Measurements from ENCODE around the gene MSI2.

The MSI2 gene

DNA sequence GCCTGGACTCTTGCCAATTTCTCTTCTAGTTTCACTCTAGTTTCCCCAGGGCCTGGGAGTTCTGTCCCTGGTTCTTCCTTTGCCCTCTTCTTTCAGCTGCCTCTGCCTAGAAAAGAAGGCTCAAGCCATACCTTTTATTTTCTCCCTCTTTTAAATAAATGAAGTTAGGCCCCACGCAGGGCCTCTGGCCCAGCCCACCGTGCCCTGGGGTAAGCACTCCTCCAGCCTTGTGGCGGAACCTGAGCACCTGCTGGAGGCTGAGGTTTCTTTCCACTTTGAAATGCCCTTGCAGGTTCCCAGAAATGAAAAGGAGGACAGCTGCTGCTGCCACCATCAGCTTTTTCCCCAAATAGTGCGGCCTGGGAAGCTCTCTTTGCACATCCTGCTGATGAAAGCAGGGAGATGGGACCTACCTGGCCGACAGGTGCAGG, 349.4 kb downstream of the MSI2 start:
- Histone ChIP-seq H3K9me3 (ENCODE audit: severe bottlenecking) (no peaks in the 10 kb centered on the region), H3K27ac (peak overlapping the region; percentile 77), H3K4me3 (ENCODE audit: low read depth, low read length) (no peak overlapping the region), H3K27me3 (ENCODE audit: insufficient read depth, low read depth, severe bottlenecking) (no peaks in the 10 kb centered on the region), H3K36me3 (peaks cover 57% of the 10 kb centered on the region)
- no peak for TF ChIP-seq CTCF (IDR thresholded peaks at IDR 0.05; ENCODE audit: low read depth, low read length)
- DNase-seq, result no peak

DNA sequence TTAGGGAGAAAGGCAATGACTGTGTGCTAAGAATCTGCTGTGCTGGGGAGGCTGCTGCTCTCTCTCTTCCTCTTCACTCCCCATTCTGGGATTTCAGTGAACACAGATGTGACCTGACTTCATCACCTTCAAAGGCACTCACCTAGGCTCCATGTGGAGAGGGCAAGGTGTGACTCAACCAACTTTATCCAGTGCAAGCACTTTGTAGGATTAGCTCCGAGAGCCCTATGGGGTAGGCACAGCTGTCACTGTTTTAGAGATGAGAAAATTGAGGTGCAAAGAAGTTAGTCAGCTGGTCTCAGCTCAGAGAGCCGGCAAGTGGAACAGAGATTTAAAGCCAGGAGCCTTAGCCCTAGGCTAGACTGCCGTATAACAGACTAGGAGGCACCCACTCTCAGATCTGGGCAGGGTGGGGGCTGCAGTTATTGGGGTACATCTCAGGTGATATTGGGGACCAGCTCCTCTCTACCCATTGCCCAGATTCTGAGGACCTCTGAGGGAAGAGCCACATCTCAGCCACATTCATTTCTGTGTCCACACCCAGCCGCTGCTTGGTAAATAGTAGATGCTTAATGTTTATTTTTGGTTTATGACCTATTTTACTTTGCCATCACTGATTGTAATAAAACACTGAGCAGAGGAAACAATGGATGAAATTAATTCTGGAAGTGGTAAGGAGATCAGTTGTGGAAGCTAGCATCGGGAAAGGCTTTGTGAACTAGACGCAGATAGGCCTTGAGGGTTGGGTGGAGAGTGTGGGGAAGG, 350.0 kb downstream of the MSI2 start:
- no peaks in the 10 kb centered on the region for H3K27me3 ChIP-seq (ENCODE audit: insufficient read depth, low read depth, severe bottlenecking)
- H3K36me3 ChIP-seq, result peaks cover 53% of the 10 kb centered on the region
- H3K4me3 ChIP-seq (ENCODE audit: low read depth, low read length), result no peak overlapping the region
- no peak for TF ChIP-seq CTCF (IDR thresholded peaks at IDR 0.05; ENCODE audit: low read depth, low read length)
- H3K9me3 ChIP-seq (ENCODE audit: severe bottlenecking), result no peaks in the 10 kb centered on the region
- peak; percentile 77 for DNase-seq
- H3K27ac ChIP-seq, result peak overlapping the region; percentile 77

DNA sequence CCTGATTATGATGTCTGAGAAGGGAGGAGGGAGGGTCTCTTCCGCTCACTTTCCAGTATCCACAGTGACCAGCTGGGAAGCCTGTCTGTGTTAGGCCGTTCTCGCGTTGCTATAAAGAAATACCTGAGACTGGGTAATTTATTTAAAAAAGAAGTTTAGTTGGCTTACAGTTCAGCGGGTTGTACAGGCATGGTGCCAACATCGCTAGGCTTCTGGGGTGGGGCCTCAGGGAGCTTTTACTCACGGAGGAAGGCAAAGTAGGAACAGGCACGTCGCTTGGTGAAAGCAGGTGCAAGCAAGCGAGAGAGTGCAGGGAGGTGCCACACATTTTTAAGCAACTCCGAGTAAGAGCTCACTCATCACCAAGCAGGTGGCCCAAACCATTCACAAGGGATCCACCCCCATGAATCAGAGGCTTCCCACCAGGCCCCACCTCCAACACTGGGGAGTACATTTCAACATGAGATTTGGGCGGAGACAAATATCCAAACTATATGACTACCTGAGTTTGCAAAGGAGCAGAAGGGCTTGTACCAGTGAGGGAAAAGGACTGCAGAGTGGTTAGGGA, 351.3 kb downstream of the MSI2 start:
- TF ChIP-seq CTCF (IDR thresholded peaks at IDR 0.05; ENCODE audit: low read depth, low read length), result no peak
- H3K36me3 ChIP-seq, result peaks cover 47% of the 10 kb centered on the region
- no peaks in the 10 kb centered on the region for H3K9me3 ChIP-seq (ENCODE audit: severe bottlenecking)
- no peaks in the 10 kb centered on the region for H3K27me3 ChIP-seq (ENCODE audit: insufficient read depth, low read depth, severe bottlenecking)
- no peak for DNase-seq
- no peak overlapping the region for H3K4me3 ChIP-seq (ENCODE audit: low read depth, low read length)
- H3K27ac ChIP-seq, result no peak overlapping the region

GRCh38 chr17:57608369-57609124, 352.2 kb downstream of the MSI2 start:
- H3K36me3 ChIP-seq, result peaks cover 38% of the 10 kb centered on the region
- no peak overlapping the region for H3K4me3 ChIP-seq (ENCODE audit: low read depth, low read length)
- H3K27ac ChIP-seq, result no peak overlapping the region
- 0 out of 2 replicates have a peak, but pooled peaks have one; percentile 16 for TF ChIP-seq CTCF (IDR thresholded peaks at IDR 0.05; ENCODE audit: low read depth, low read length)
- H3K9me3 ChIP-seq (ENCODE audit: severe bottlenecking), result no peaks in the 10 kb centered on the region
- H3K27me3 ChIP-seq (ENCODE audit: insufficient read depth, low read depth, severe bottlenecking), result no peaks in the 10 kb centered on the region
- no peak for DNase-seq

DNA sequence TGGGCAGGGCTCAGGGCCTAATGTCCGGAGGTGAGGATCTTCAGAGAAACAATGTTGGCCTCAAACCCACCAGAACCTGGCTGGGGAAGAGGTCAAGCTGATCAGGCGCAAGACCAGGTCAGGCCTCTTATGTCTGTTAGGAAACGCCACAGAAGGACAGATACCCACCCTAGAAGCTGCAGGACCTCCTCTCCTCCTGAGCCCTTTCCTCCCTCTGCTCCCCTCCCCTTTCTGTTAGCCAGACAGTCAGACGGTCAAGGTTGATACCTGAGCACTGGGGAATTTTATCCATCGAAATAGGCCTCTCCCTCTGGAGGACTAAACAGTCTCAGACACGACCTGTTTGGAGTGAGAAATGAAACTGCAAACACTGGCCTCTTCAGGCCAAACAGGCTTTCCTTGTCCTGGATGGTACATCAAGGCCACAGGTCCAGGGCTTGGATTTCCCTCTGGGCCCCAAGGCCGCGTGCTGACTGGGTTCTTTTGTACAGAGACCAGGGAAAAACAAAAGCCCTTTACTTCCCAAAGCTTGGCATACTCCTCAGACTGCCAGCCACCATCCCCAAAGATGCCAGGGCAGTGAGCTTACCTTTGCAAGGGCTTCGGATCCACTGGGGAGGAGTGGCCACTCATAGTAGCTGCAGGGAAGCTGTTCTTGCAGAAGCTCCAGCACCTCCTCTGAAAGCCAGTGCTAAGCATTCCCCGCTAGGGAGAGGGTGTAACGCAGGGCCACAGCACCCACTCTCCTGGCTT, 353.0 kb downstream of the MSI2 start:
- Histone ChIP-seq H3K36me3 (peaks cover 36% of the 10 kb centered on the region), H3K9me3 (ENCODE audit: severe bottlenecking) (no peaks in the 10 kb centered on the region), H3K27ac (0 out of 2 replicates have a peak overlapping the region, but pooled peaks have one; percentile 11), H3K4me3 (ENCODE audit: low read depth, low read length) (no peak overlapping the region), H3K27me3 (ENCODE audit: insufficient read depth, low read depth, severe bottlenecking) (no peaks in the 10 kb centered on the region)
- no peak for DNase-seq
- TF ChIP-seq CTCF (IDR thresholded peaks at IDR 0.05; ENCODE audit: low read depth, low read length), result no peak
